ENCODE results near the gene RRAS. TPM values are rescaled to one million over a fixed set of nuclear protein-coding genes. Genes with fewer than 3 reads are reported as not detected.

RRAS gene
- total RNA-seq, 1 donor from 2014 or later = 4.7 TPM

DNA sequence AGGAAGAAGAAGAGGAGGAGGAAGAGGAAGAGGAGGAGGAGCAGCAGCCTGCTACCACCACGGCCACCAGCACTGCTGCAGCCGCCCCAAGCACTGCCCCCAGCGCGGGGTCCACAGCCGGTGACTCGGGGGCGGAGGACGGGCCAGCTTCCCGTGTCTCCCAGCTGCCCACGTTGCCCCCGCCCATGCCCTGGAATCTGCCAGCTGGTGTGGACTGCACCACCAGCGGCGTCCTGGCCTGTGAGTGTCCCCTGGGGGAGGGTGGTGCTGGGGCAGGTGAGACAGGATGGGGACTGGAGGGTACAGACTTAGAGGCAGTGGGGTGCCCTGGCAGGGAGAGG is 13.5 kb upstream of the RRAS start:
- TF ChIP-seq CTCF (IDR thresholded peaks at IDR 0.05; ENCODE audit: partially characterized antibody, unreplicated experiment) = no peak
- H3K4me3 Mint-ChIP-seq (ENCODE audit: unreplicated experiment) = no peak overlapping the region
- H3K27me3 Mint-ChIP-seq (ENCODE audit: unreplicated experiment) = peaks cover 5% of the 10 kb centered on the region
- H3K36me3 Mint-ChIP-seq (ENCODE audit: unreplicated experiment) = no peaks in the 10 kb centered on the region
- peaks cover 12% of the 10 kb centered on the region for H3K4me1 Mint-ChIP-seq (ENCODE audit: low read depth, unreplicated experiment)
- no peak overlapping the region for H3K27ac Mint-ChIP-seq (ENCODE audit: unreplicated experiment)
- peaks cover 9% of the 10 kb centered on the region for H3K9me3 Mint-ChIP-seq (ENCODE audit: unreplicated experiment)
- no peak for DNase-seq

DNA sequence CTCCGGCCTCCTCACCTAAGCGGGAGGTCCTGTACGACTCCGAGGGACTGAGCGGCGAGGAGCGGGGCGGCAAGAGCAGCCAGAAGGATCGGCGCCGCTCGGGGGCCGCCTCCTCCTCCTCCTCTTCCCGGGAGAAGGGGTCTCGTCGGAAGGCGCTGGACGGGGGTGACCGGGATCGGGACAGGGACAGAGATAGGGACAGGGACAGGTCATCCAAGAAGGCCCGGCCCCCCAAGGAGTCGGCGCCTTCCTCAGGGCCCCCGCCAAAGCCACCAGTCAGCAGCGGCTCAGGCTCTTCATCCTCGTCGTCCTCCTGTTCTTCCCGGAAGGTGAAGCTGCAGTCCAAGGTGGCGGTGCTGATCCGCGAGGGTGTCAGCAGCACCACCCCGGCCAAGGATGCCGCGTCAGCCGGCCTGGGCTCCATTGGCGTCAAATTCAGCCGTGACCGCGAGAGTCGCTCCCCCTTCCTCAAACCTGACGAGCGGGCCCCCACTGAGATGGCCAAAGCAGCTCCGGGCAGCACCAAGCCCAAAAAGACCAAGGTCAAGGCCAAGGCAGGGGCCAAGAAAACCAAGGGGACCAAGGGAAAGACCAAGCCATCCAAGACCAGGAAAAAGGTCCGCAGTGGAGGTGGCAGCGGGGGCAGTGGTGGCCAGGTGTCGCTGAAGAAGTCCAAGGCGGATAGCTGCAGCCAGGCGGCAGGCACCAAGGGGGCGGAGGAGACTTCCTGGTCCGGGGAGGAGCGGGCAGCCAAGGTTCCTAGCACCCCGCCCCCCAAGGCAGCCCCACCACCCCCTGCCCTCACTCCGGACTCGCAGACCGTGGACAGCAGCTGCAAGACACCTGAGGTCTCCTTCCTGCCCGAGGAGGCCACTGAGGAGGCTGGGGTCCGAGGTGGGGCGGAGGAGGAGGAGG is 12.9 kb upstream of the RRAS start:
- Mint-ChIP-seq H3K4me1 (ENCODE audit: low read depth, unreplicated experiment) (peaks cover 12% of the 10 kb centered on the region), H3K9me3 (ENCODE audit: unreplicated experiment) (peaks cover 9% of the 10 kb centered on the region), H3K27ac (ENCODE audit: unreplicated experiment) (no peak overlapping the region), H3K4me3 (ENCODE audit: unreplicated experiment) (no peak overlapping the region), H3K27me3 (ENCODE audit: unreplicated experiment) (peaks cover 5% of the 10 kb centered on the region), H3K36me3 (ENCODE audit: unreplicated experiment) (no peaks in the 10 kb centered on the region)
- no peak for DNase-seq
- no peak for TF ChIP-seq CTCF (IDR thresholded peaks at IDR 0.05; ENCODE audit: partially characterized antibody, unreplicated experiment)

DNA sequence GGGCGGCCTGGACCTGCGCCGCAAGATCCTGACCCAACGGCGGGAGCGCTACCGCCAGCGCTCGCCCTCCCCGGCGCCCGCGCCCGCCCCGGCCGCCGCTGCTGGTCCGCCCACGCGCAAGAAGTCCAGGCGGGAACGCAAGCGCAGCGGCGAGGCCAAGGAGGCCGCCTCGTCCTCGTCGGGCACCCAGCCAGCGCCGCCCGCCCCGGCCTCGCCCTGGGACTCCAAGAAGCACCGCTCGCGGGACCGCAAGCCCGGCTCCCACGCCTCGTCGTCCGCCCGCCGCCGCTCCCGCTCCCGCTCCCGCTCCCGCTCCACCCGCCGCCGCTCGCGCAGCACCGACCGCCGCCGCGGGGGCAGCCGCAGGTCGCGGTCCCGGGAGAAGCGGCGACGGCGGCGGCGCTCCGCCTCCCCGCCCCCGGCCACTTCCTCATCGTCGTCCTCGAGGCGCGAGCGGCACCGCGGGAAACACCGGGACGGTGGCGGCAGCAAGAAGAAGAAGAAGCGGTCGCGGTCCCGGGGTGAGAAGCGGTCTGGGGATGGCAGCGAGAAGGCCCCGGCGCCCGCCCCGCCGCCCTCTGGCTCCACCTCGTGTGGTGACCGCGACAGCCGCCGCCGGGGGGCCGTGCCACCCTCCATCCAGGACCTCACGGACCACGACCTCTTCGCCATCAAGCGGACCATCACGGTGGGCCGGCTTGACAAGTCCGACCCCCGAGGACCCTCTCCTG is 12.0 kb upstream of the RRAS start:
- H3K4me3 Mint-ChIP-seq (ENCODE audit: unreplicated experiment) = no peak overlapping the region
- no peak overlapping the region for H3K27ac Mint-ChIP-seq (ENCODE audit: unreplicated experiment)
- peaks cover 2% of the 10 kb centered on the region for H3K27me3 Mint-ChIP-seq (ENCODE audit: unreplicated experiment)
- H3K9me3 Mint-ChIP-seq (ENCODE audit: unreplicated experiment) = peaks cover 6% of the 10 kb centered on the region
- peaks cover 9% of the 10 kb centered on the region for H3K4me1 Mint-ChIP-seq (ENCODE audit: low read depth, unreplicated experiment)
- DNase-seq = no peak
- H3K36me3 Mint-ChIP-seq (ENCODE audit: unreplicated experiment) = no peaks in the 10 kb centered on the region
- no peak for TF ChIP-seq CTCF (IDR thresholded peaks at IDR 0.05; ENCODE audit: partially characterized antibody, unreplicated experiment)

DNA sequence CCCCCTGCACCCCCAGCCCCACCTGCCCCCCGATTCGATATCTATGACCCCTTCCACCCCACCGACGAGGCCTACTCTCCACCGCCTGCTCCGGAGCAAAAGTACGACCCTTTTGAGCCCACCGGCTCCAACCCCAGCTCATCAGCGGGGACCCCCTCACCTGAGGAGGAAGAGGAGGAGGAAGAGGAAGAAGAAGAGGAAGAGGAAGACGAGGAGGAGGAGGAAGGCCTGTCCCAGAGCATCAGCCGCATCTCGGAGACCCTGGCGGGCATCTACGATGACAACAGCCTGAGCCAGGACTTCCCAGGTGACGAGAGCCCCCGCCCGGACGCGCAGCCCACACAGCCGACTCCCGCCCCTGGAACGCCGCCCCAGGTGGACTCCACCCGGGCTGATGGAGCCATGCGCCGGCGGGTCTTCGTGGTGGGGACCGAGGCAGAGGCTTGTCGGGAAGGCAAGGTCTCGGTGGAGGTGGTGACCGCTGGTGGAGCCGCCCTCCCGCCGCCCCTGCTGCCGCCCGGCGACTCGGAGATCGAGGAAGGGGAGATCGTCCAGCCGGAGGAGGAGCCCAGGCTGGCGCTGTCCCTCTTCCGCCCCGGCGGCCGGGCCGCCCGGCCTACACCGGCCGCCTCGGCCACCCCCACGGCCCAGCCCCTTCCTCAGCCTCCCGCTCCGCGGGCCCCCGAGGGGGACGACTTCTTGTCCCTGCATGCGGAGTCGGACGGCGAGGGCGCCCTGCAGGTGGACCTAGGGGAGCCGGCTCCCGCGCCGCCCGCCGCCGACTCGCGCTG is 11.3 kb upstream of the RRAS start:
- Mint-ChIP-seq H3K36me3 (ENCODE audit: unreplicated experiment) (no peaks in the 10 kb centered on the region), H3K4me3 (ENCODE audit: unreplicated experiment) (no peak overlapping the region), H3K4me1 (ENCODE audit: low read depth, unreplicated experiment) (peaks cover 1% of the 10 kb centered on the region), H3K9me3 (ENCODE audit: unreplicated experiment) (peaks cover 6% of the 10 kb centered on the region), H3K27me3 (ENCODE audit: unreplicated experiment) (no peaks in the 10 kb centered on the region), H3K27ac (ENCODE audit: unreplicated experiment) (no peak overlapping the region)
- no peak for TF ChIP-seq CTCF (IDR thresholded peaks at IDR 0.05; ENCODE audit: partially characterized antibody, unreplicated experiment)
- DNase-seq = no peak

Measured in glutamatergic neuron (in vitro differentiated cells).